ENCODE measurements around the gene ZNF768.

Gene ZNF768

GRCh38 chr16:30535777-30536190, 9.4 kb upstream of the ZNF768 start:
- no peak overlapping the region for H3K23ac ChIP-seq (ENCODE audit: low read length)
- peak overlapping the region; percentile 73 for H4K8ac ChIP-seq (ENCODE audit: low read depth, low read length)
- H4K91ac ChIP-seq (ENCODE audit: low read depth, low read length) = peak overlapping the region; percentile 81
- peak overlapping the region; percentile 2 for H3K9ac ChIP-seq (ENCODE audit: low read length)
- no peak overlapping the region for H2AK5ac ChIP-seq (ENCODE audit: low read length)
- H3K4me2 ChIP-seq (ENCODE audit: low read length) = peak overlapping the region; percentile 70
- H3K27me3 ChIP-seq (ENCODE audit: insufficient read depth, low read length) = no peaks in the 10 kb centered on the region
- peak overlapping the region; percentile 47 for H2AFZ ChIP-seq (ENCODE audit: insufficient read depth, low read length, poor library complexity)
- peaks cover 6 to 15% of the 10 kb centered on the region in 2 experiments for H3K4me1 ChIP-seq (ENCODE audit: control insufficient read depth in 1 of 2, insufficient read depth in 2 of 2, low read length in 2 of 2)
- peaks cover 9% of the 10 kb centered on the region for H3K79me2 ChIP-seq (ENCODE audit: control insufficient read depth, insufficient read depth, low read length, poor library complexity)
- H2BK12ac ChIP-seq (ENCODE audit: low read length) = no peak overlapping the region
- H3K4ac ChIP-seq (ENCODE audit: low read depth, low read length) = peak overlapping the region; percentile 31
- no peak overlapping the region for H2BK120ac ChIP-seq (ENCODE audit: insufficient read depth, low read length, poor library complexity)
- no peak overlapping the region for H3K4me3 ChIP-seq (ENCODE audit: low read depth, low read length)
- peaks cover 11% of the 10 kb centered on the region in 2 experiments for H3K36me3 ChIP-seq (ENCODE audit: control insufficient read depth in 1 of 2, insufficient read depth in 2 of 2, low read length in 2 of 2)
- DNase-seq = peak; percentile 53 to 64
- WGBS (ENCODE audit: extremely low coverage, insufficient coverage, insufficient read length) = no CpG with 5 or more reads among the region's 12 CpGs
- peak overlapping the region; percentile 47 for H3K18ac ChIP-seq (ENCODE audit: low read length)
- H3K14ac ChIP-seq (ENCODE audit: low read length) = peak overlapping the region; percentile 34
- H2BK5ac ChIP-seq (ENCODE audit: low read depth, low read length, poor library complexity) = no peak overlapping the region
- H3K9me3 ChIP-seq (ENCODE audit: insufficient read depth, low read depth, low read length) = no peaks in the 10 kb centered on the region
- peak overlapping the region; percentile 8 for H4K12ac ChIP-seq (ENCODE audit: low read depth, low read length)
- no peak overlapping the region for H3K27ac ChIP-seq (ENCODE audit: low read depth, low read length)
- H3K79me1 ChIP-seq (ENCODE audit: low read length) = peaks cover 18% of the 10 kb centered on the region

- H2BK120ac ChIP-seq (ENCODE audit: insufficient read depth, low read length, poor library complexity) = peak overlapping the region; percentile 70
- peak overlapping the region; percentile 22 for H3K4ac ChIP-seq (ENCODE audit: low read depth, low read length)
- H4K12ac ChIP-seq (ENCODE audit: low read depth, low read length) = peak overlapping the region; percentile 64
- H2BK5ac ChIP-seq (ENCODE audit: low read depth, low read length, poor library complexity) = peak overlapping the region; percentile 59
- peaks cover 6 to 18% of the 10 kb centered on the region in 2 experiments for H3K4me1 ChIP-seq (ENCODE audit: control insufficient read depth in 1 of 2, insufficient read depth in 2 of 2, low read length in 2 of 2)
- peak overlapping the region; percentile 68 for H3K18ac ChIP-seq (ENCODE audit: low read length)
- peak overlapping the region; percentile 73 for H3K9ac ChIP-seq (ENCODE audit: low read length)
- peak overlapping the region; percentile 81 for H4K91ac ChIP-seq (ENCODE audit: low read depth, low read length)
- H3K9me3 ChIP-seq (ENCODE audit: insufficient read depth, low read depth, low read length) = no peaks in the 10 kb centered on the region
- peak overlapping the region; percentile 36 for H2AK5ac ChIP-seq (ENCODE audit: low read length)
- H3K79me1 ChIP-seq (ENCODE audit: low read length) = peaks cover 18% of the 10 kb centered on the region
- peak overlapping the region; percentile 70 for H3K4me2 ChIP-seq (ENCODE audit: low read length)
- H2AFZ ChIP-seq (ENCODE audit: insufficient read depth, low read length, poor library complexity) = peak overlapping the region; percentile 48
- peak overlapping the region; percentile 83 for H3K14ac ChIP-seq (ENCODE audit: low read length)
- H3K36me3 ChIP-seq (ENCODE audit: control insufficient read depth in 1 of 2, insufficient read depth in 2 of 2, low read length in 2 of 2) = peaks cover 11 to 13% of the 10 kb centered on the region in 2 experiments
- DNase-seq = no peak
- peak overlapping the region; percentile 45 for H3K27ac ChIP-seq (ENCODE audit: low read depth, low read length)
- H2BK12ac ChIP-seq (ENCODE audit: low read length) = no peak overlapping the region
- H3K27me3 ChIP-seq (ENCODE audit: insufficient read depth, low read length) = no peaks in the 10 kb centered on the region
- peak overlapping the region; percentile 66 for H3K4me3 ChIP-seq (ENCODE audit: low read depth, low read length)
- peaks cover 9% of the 10 kb centered on the region for H3K79me2 ChIP-seq (ENCODE audit: control insufficient read depth, insufficient read depth, low read length, poor library complexity)
- no peak overlapping the region for H3K23ac ChIP-seq (ENCODE audit: low read length)
- no CpG with 5 or more reads among the region's 18 CpGs for WGBS (ENCODE audit: extremely low coverage, insufficient coverage, insufficient read length)
- H4K8ac ChIP-seq (ENCODE audit: low read depth, low read length) = peak overlapping the region; percentile 91
Measured at GRCh38 chr16:30535106-30535776, 8.9 kb upstream of the ZNF768 start.

GRCh38 chr16:30534368-30535105, 8.2 kb upstream of the ZNF768 start, which contains the start of gene ZNF747:
Gene ZNF747, minus strand, starts transcription at chr16:30534858. Its CDS starts 179 bp downstream, at chr16:30534679.
- peak within 1 kb of the TSS; percentile 45 for H3K27ac ChIP-seq (ENCODE audit: low read depth, low read length)
- peak within 1 kb of the TSS; percentile 96 for H3K14ac ChIP-seq (ENCODE audit: low read length)
- peak within 1 kb of the TSS; percentile 97 for H4K8ac ChIP-seq (ENCODE audit: low read depth, low read length)
- H3K9ac ChIP-seq (ENCODE audit: low read length) = peak within 1 kb of the TSS; percentile 87
- peaks cover 6 to 18% of the 10 kb centered on the region in 2 experiments for H3K4me1 ChIP-seq (ENCODE audit: control insufficient read depth in 1 of 2, insufficient read depth in 2 of 2, low read length in 2 of 2)
- peak within 1 kb of the TSS; percentile 81 for H2BK5ac ChIP-seq (ENCODE audit: low read depth, low read length, poor library complexity)
- peak within 1 kb of the TSS; percentile 42 for H2BK12ac ChIP-seq (ENCODE audit: low read length)
- peak within 1 kb of the TSS; percentile 80 for H2AK5ac ChIP-seq (ENCODE audit: low read length)
- H4K91ac ChIP-seq (ENCODE audit: low read depth, low read length) = peak within 1 kb of the TSS; percentile 94
- peak within 1 kb of the TSS; percentile 88 for H3K18ac ChIP-seq (ENCODE audit: low read length)
- H3K36me3 ChIP-seq (ENCODE audit: control insufficient read depth in 1 of 2, insufficient read depth in 2 of 2, low read length in 2 of 2) = peaks cover 11 to 13% of the 10 kb centered on the region in 2 experiments
- peaks cover 18% of the 10 kb centered on the region for H3K79me1 ChIP-seq (ENCODE audit: low read length)
- peak within 1 kb of the TSS; percentile 51 for H2AFZ ChIP-seq (ENCODE audit: insufficient read depth, low read length, poor library complexity)
- peak within 1 kb of the TSS; percentile 71 for H3K4me3 ChIP-seq (ENCODE audit: low read depth, low read length)
- H3K79me2 ChIP-seq (ENCODE audit: control insufficient read depth, insufficient read depth, low read length, poor library complexity) = peaks cover 9% of the 10 kb centered on the region
- H3K27me3 ChIP-seq (ENCODE audit: insufficient read depth, low read length) = no peaks in the 10 kb centered on the region
- peak within 1 kb of the TSS; percentile 97 for H4K12ac ChIP-seq (ENCODE audit: low read depth, low read length)
- H3K4ac ChIP-seq (ENCODE audit: low read depth, low read length) = peak within 1 kb of the TSS; percentile 85
- H3K4me2 ChIP-seq (ENCODE audit: low read length) = peak within 1 kb of the TSS; percentile 70
- DNase-seq = peak; percentile 86 to 93
- H3K9me3 ChIP-seq (ENCODE audit: insufficient read depth, low read depth, low read length) = no peaks in the 10 kb centered on the region
- WGBS (ENCODE audit: extremely low coverage, insufficient coverage, insufficient read length) = no CpG with 5 or more reads among the region's 70 CpGs
- H2BK120ac ChIP-seq (ENCODE audit: insufficient read depth, low read length, poor library complexity) = peak within 1 kb of the TSS; percentile 70
- H3K23ac ChIP-seq (ENCODE audit: low read length) = no peak within 1 kb of the TSS

- no peaks in the 10 kb centered on the region for H3K9me3 ChIP-seq (ENCODE audit: insufficient read depth, low read depth, low read length)
- H2BK120ac ChIP-seq (ENCODE audit: insufficient read depth, low read length, poor library complexity) = peak overlapping the region; percentile 67
- H2AK5ac ChIP-seq (ENCODE audit: low read length) = no peak overlapping the region
- H4K8ac ChIP-seq (ENCODE audit: low read depth, low read length) = peak overlapping the region; percentile 97
- H3K23ac ChIP-seq (ENCODE audit: low read length) = no peak overlapping the region
- H3K27ac ChIP-seq (ENCODE audit: low read depth, low read length) = no peak overlapping the region
- H3K79me2 ChIP-seq (ENCODE audit: control insufficient read depth, insufficient read depth, low read length, poor library complexity) = peaks cover 9% of the 10 kb centered on the region
- WGBS (ENCODE audit: extremely low coverage, insufficient coverage, insufficient read length) = no CpG with 5 or more reads among the region's 29 CpGs
- H3K27me3 ChIP-seq (ENCODE audit: insufficient read depth, low read length) = no peaks in the 10 kb centered on the region
- H3K9ac ChIP-seq (ENCODE audit: low read length) = peak overlapping the region; percentile 87
- peaks cover 11 to 13% of the 10 kb centered on the region in 2 experiments for H3K36me3 ChIP-seq (ENCODE audit: control insufficient read depth in 1 of 2, insufficient read depth in 2 of 2, low read length in 2 of 2)
- peak overlapping the region; percentile 88 for H3K18ac ChIP-seq (ENCODE audit: low read length)
- no peak for DNase-seq
- peak overlapping the region; percentile 71 for H3K4me3 ChIP-seq (ENCODE audit: low read depth, low read length)
- H3K79me1 ChIP-seq (ENCODE audit: low read length) = peaks cover 18% of the 10 kb centered on the region
- H2AFZ ChIP-seq (ENCODE audit: insufficient read depth, low read length, poor library complexity) = peak overlapping the region; percentile 51
- H3K4me1 ChIP-seq (ENCODE audit: control insufficient read depth in 1 of 2, insufficient read depth in 2 of 2, low read length in 2 of 2) = peaks cover 6 to 19% of the 10 kb centered on the region in 2 experiments
- peak overlapping the region; percentile 85 for H3K4ac ChIP-seq (ENCODE audit: low read depth, low read length)
- H2BK5ac ChIP-seq (ENCODE audit: low read depth, low read length, poor library complexity) = peak overlapping the region; percentile 81
- H3K14ac ChIP-seq (ENCODE audit: low read length) = peak overlapping the region; percentile 96
- peak overlapping the region; percentile 94 for H4K91ac ChIP-seq (ENCODE audit: low read depth, low read length)
- peak overlapping the region; percentile 97 for H4K12ac ChIP-seq (ENCODE audit: low read depth, low read length)
- H2BK12ac ChIP-seq (ENCODE audit: low read length) = peak overlapping the region; percentile 42
- peak overlapping the region; percentile 70 for H3K4me2 ChIP-seq (ENCODE audit: low read length)
Measured at GRCh38 chr16:30533748-30534367, 7.5 kb upstream of the ZNF768 start.
